Measurements from ENCODE around the gene CMIP.

Gene CMIP

GRCh38 chr16:81445966-81446906 lies 1.6 kb downstream of the CMIP start:
- H2AFZ ChIP-seq (ENCODE audit: low read depth, low read length) = peak overlapping the region; percentile 45
- TF ChIP-seq EZH2 (IDR thresholded peaks at IDR 0.05; ENCODE audit: borderline replicate concordance, low read depth, low read length, severe bottlenecking) = no peak
- no peak for TF ChIP-seq CTCF (IDR thresholded peaks at IDR 0.05; ENCODE audit: borderline replicate concordance, extremely low read depth, low read length, poor library complexity, severe bottlenecking)
- peaks cover 59% of the 10 kb centered on the region for H3K4me1 ChIP-seq (ENCODE audit: insufficient read depth, low read length)
- H3K36me3 ChIP-seq (ENCODE audit: insufficient read depth, low read length) = peaks cover 19% of the 10 kb centered on the region
- DNase-seq (peak; percentile 67), ATAC-seq (ENCODE audit: insufficient read depth, low read depth) (peak; percentile 54)
- H3K9ac ChIP-seq (ENCODE audit: low read depth, low read length) = peak overlapping the region; percentile 76
- peak overlapping the region; percentile 48 to 73 for H3K4me3 ChIP-seq (ENCODE audit: low read depth in 1 of 2, low read length in 2 of 2)
- H3K27me3 ChIP-seq (ENCODE audit: insufficient read depth, low read length, poor library complexity) = no peaks in the 10 kb centered on the region
- H3K79me2 ChIP-seq (ENCODE audit: insufficient read depth, low read length) = peaks cover 62% of the 10 kb centered on the region
- peak overlapping the region; percentile 85 for H3K4me2 ChIP-seq (ENCODE audit: insufficient read depth, low read length)
- H4K20me1 ChIP-seq (ENCODE audit: insufficient read depth, low read length) = peaks cover 54% of the 10 kb centered on the region
- no peaks in the 10 kb centered on the region for H3K9me3 ChIP-seq (ENCODE audit: insufficient read depth, low read length, severe bottlenecking)
- peak overlapping the region; percentile 84 for H3K27ac ChIP-seq (ENCODE audit: low read length)

DNA sequence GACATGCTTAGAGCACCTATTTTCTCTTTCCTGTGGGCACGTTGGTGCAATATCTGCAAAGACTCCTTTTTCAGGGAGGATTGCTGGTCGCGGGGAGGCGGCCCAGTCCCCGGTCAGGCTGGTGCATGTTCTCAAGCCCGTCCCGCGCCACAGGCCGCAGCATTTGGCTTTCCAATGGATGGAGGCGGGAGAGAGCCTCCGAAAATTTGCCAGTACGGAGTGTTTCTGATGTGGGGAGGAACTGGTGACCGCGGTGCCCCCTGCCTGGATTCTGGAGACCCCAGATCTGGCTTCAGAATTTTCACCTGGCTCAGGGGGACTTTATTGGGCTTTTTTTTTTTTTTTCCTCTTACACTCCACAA lies 2.3 kb downstream of the CMIP start:
- peak overlapping the region; percentile 76 for H3K9ac ChIP-seq (ENCODE audit: low read depth, low read length)
- peaks cover 66% of the 10 kb centered on the region for H3K4me1 ChIP-seq (ENCODE audit: insufficient read depth, low read length)
- peak overlapping the region; percentile 48 to 73; a peak in 3 of 4 replicates for H3K4me3 ChIP-seq (ENCODE audit: low read depth in 1 of 2, low read length in 2 of 2)
- H3K27ac ChIP-seq (ENCODE audit: low read length) = peak overlapping the region; percentile 84
- TF ChIP-seq EZH2 (IDR thresholded peaks at IDR 0.05; ENCODE audit: borderline replicate concordance, low read depth, low read length, severe bottlenecking) = no peak
- ATAC-seq (ENCODE audit: insufficient read depth, low read depth) (no peak), DNase-seq (no peak)
- no peak overlapping the region for H2AFZ ChIP-seq (ENCODE audit: low read depth, low read length)
- peaks cover 60% of the 10 kb centered on the region for H4K20me1 ChIP-seq (ENCODE audit: insufficient read depth, low read length)
- H3K36me3 ChIP-seq (ENCODE audit: insufficient read depth, low read length) = peaks cover 19% of the 10 kb centered on the region
- H3K27me3 ChIP-seq (ENCODE audit: insufficient read depth, low read length, poor library complexity) = no peaks in the 10 kb centered on the region
- no peaks in the 10 kb centered on the region for H3K9me3 ChIP-seq (ENCODE audit: insufficient read depth, low read length, severe bottlenecking)
- H3K4me2 ChIP-seq (ENCODE audit: insufficient read depth, low read length) = peak overlapping the region; percentile 85
- peaks cover 68% of the 10 kb centered on the region for H3K79me2 ChIP-seq (ENCODE audit: insufficient read depth, low read length)

GRCh38 chr16:81447383-81448101 lies 2.9 kb downstream of the CMIP start:
- Histone ChIP-seq H3K27ac (ENCODE audit: low read length) (peak overlapping the region; percentile 84), H4K20me1 (ENCODE audit: insufficient read depth, low read length) (peaks cover 67% of the 10 kb centered on the region), H3K79me2 (ENCODE audit: insufficient read depth, low read length) (peaks cover 75% of the 10 kb centered on the region), H3K4me3 (ENCODE audit: low read depth in 1 of 2, low read length in 2 of 2) (peak overlapping the region in 1 of 2 experiments; percentile 73; a peak in 2 of 4 replicates), H3K4me1 (ENCODE audit: insufficient read depth, low read length) (peaks cover 72% of the 10 kb centered on the region), H3K4me2 (ENCODE audit: insufficient read depth, low read length) (peak overlapping the region; percentile 85), H2AFZ (ENCODE audit: low read depth, low read length) (no peak overlapping the region), H3K36me3 (ENCODE audit: insufficient read depth, low read length) (peaks cover 19% of the 10 kb centered on the region), H3K9ac (ENCODE audit: low read depth, low read length) (peak overlapping the region; percentile 76; the same call in 1 of the 2 replicates), H3K27me3 (ENCODE audit: insufficient read depth, low read length, poor library complexity) (no peaks in the 10 kb centered on the region), H3K9me3 (ENCODE audit: insufficient read depth, low read length, severe bottlenecking) (no peaks in the 10 kb centered on the region)
- ATAC-seq (ENCODE audit: insufficient read depth, low read depth) (no peak), DNase-seq (no peak)
- no peak for TF ChIP-seq EZH2 (IDR thresholded peaks at IDR 0.05; ENCODE audit: borderline replicate concordance, low read depth, low read length, severe bottlenecking)
- TF ChIP-seq CTCF (IDR thresholded peaks at IDR 0.05; ENCODE audit: borderline replicate concordance, extremely low read depth, low read length, poor library complexity, severe bottlenecking) = peak; percentile 22
